ENCODE data around the gene TMEM131L.
"Not testable (repeated sequence)": the region's sequence is repeated elsewhere in the genome, so short reads cannot be mapped to it uniquely, and the experiment has no call there.

TMEM131L gene

GRCh38 chr4:153553155-153553818 lies 87.1 kb downstream of the TMEM131L start:
- DNase-seq: no peak

GRCh38 chr4:153553819-153554170 lies 87.6 kb downstream of the TMEM131L start:
- no peak for DNase-seq

- no peak for DNase-seq
These were observed 89.7 kb downstream of the TMEM131L start for GRCh38 chr4:153555730-153556434.

GRCh38 chr4:153556435-153556815 lies 90.3 kb downstream of the TMEM131L start:
- no peak for DNase-seq

- no peak for DNase-seq
These were observed 94.7 kb downstream of the TMEM131L start for GRCh38 chr4:153560908-153561307.

GRCh38 chr4:153564630-153565525 lies 98.7 kb downstream of the TMEM131L start:
- DNase-seq: no peak

- DNase-seq: no peak
These were observed 100.5 kb downstream of the TMEM131L start for GRCh38 chr4:153566631-153567150.

- not testable (repeated sequence) for DNase-seq
These were observed 101.5 kb downstream of the TMEM131L start for GRCh38 chr4:153567660-153568059.

GRCh38 chr4:153570228-153570973 lies 104.2 kb downstream of the TMEM131L start:
- no peak for DNase-seq

- DNase-seq: no peak
These were observed 104.9 kb downstream of the TMEM131L start for GRCh38 chr4:153571006-153571545.

- DNase-seq: no peak
These were observed 106.4 kb downstream of the TMEM131L start for GRCh38 chr4:153572609-153573008.

- no peak for DNase-seq
These were observed 107.1 kb downstream of the TMEM131L start for GRCh38 chr4:153573221-153573620.

GRCh38 chr4:153573881-153574802 lies 108.0 kb downstream of the TMEM131L start:
- peak; percentile 46 for DNase-seq

- DNase-seq: no peak
These were observed 110.2 kb downstream of the TMEM131L start for GRCh38 chr4:153576443-153576774.

GRCh38 chr4:153577053-153577452 lies 110.9 kb downstream of the TMEM131L start:
- no peak for DNase-seq

GRCh38 chr4:153579410-153579809 lies 113.2 kb downstream of the TMEM131L start:
- DNase-seq: no peak

GRCh38 chr4:153579872-153580271 lies 113.7 kb downstream of the TMEM131L start:
- no peak for DNase-seq

GRCh38 chr4:153582954-153583702 lies 117.0 kb downstream of the TMEM131L start:
- no peak for DNase-seq

GRCh38 chr4:153585026-153585425 lies 118.9 kb downstream of the TMEM131L start:
- no peak for DNase-seq
